ENCODE data around the gene ADRA2A.

Gene ADRA2A

GRCh38 chr10:111084366-111085255 is 7.8 kb downstream of the ADRA2A start:
- DNase-seq: no peak

DNA sequence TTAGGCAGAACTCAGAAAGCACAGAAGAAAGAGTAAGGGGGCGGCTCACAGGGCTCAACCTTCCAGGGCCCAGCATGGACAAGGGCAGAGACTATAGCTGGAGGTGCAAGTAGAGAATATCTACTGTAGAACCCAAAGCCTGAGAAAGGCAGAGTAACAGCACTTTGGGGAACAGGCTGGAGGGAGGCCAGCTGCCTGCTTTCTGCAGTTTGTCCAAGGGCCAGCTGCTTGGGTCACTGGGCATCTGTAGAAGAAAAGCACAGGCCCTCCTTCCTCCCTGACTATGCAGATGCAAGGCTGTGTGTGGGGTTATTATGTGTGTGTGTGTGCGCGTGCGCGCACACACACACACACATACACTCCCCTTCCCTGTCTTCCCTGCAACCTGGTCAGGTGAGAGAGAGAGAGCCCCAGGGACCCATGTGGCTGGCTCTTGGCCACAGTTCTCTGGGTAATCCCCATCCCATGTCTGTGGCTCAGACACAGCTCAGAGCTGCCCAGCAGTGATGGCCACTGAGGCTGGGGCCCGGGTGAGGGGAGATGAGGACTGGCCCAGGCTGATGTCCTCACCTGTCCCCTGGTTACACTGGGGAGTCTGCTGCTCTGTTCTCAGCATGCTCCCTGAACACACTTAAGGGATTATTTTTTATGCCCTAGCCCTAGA is 9.0 kb downstream of the ADRA2A start:
- no peak for DNase-seq

DNA sequence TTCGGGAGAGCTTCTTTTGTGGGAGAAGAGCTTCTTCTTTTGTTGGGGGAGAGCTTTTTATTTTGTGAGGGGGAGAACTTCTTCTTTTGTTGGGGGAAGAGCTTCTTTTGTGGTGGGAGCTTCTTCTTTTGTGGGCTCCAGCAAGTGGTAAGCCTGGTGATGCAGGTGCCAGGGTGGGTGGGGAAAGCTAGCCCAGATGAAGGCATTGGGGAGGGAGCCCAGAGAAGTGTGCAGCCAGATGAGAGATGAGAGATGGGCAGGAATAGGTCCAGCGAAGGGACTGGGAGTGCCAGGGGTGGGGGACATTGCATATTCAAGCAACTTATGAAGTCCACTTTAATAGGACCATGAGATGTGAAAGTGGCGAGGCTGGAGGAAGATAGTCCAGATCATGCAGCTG is 9.7 kb downstream of the ADRA2A start:
- no peak for DNase-seq

GRCh38 chr10:111087331-111087756 is 10.5 kb downstream of the ADRA2A start:
- no peak for DNase-seq

DNA sequence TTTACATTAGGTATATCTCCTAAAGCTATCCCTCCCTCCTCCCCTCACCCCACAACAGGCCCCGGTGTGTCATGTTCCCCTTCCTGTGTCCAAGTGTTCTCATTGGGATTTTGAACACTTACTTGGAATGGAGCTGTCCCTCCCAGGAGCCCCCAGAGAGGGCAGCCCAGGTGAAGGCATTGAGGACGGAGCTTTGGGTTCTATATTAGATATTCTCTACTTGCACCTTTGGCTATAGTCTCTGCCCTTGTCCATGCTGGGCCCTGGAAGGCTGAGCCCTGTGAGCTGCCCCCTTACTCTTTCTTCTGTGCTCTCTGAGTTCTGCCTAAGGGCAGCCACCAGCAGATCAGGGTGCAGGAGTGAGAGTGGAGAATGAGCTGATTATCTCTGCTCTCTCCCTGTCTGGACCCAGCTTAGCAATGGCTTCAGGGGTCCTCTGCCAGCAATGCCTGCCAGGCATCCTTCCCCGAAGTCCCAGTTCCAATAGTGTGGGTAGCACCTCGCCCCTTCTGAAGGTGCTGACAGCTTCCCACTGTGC is 11.2 kb downstream of the ADRA2A start:
- no peak for DNase-seq

- no peak for DNase-seq
Observed at GRCh38 chr10:111089293-111089692, 12.5 kb downstream of the ADRA2A start.

DNA sequence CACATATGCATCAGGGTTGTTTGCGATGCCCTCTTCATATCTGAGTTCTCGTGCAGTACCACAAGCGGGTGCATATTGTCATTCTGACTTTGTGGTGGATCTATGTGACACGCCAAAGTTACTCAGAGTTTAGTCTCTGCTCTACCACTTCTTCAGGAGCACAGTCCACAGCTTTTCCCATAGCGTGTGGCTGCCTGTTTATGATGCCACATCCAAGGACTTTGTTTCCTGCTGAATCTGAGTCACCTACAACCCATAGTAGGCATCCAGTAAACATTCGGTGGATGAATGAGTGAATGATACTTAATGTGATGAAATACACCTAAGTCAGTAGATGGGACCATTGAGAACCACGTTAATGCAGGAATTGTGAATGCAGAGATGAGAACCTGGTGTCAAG is 15.0 kb downstream of the ADRA2A start:
- no peak for DNase-seq

GRCh38 chr10:111093741-111094380 is 17.0 kb downstream of the ADRA2A start:
- DNase-seq: no peak

GRCh38 chr10:111098679-111099437 is 22.0 kb downstream of the ADRA2A start:
- no peak for DNase-seq

GRCh38 chr10:111100198-111100597 is 23.4 kb downstream of the ADRA2A start:
- DNase-seq: no peak

- DNase-seq: no peak
Observed at GRCh38 chr10:111101796-111102195, 25.0 kb downstream of the ADRA2A start.

- no peak for DNase-seq
Observed at GRCh38 chr10:111102359-111102837, 25.6 kb downstream of the ADRA2A start.

DNA sequence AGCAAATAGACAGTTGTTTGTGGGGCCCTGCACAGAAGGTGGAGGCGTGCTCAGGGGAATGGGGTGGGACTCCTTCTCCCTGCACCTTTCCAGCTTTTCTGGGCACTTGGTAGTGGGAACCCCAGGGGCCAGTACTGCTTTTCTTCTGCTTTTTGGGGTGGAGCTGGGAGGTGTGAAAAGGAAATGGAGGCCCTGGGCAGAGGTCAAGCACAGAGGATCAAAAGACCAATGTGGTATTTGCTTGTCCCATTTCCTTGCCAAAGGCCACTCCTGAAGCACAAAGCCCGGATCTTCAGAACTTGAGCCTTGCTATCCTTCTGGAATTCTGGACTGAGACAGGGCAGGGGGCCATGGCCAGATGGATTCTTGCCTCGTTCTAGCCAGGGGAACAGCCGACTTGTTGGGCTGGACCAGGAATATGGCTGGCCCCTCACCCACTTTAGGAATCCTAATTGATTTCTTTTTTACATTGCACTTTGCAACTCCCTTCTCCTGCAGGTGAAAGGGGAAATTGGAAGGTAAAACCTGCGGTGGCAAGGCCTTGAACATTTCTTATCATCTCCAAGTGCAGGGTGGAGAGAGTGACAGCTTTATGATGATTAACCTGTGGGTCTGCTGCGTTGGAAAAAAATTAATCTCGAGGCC is 26.5 kb downstream of the ADRA2A start:
- no peak for DNase-seq

DNA sequence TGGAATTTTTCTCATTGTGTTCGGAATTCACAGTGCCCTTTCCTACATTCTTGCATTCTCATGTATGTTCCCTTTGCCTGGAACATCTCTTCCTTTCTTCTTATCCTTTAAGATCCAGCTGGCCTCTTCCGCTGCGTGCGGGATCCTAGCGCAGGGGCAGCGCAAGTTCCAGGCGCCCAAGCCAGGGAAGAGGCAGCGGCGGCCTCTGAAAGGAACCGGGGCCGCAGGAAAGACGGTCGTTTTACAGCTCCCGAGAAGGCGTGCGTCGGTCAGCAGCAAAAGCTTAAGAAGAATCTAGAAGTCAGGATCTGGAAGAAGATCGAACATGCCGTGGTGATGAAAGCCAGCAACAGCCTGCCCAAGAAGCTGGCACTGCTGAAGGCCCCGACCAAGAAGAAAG is 28.0 kb downstream of the ADRA2A start:
- DNase-seq: no peak

- DNase-seq: no peak
Observed at GRCh38 chr10:111106081-111106480, 29.3 kb downstream of the ADRA2A start.

DNA sequence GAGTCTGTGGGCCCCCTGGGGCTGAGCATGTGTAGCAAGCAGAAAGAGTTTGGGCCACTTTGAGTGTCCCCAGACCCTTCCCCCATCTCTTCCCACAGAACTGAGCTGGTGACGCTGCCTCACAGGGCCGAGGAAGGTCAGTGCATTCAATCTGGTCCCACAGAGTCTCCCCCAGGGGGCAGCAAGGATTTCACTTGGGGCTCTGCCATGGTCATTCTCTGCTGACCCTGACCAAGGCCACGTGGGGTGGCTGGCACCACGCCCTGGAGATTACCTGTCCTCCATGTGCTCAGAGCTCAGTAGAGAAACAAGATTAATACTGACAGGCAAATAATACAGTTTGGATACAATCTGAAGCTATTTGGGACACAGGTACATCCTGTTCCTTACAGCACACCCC is 30.2 kb downstream of the ADRA2A start:
- no peak for DNase-seq

GRCh38 chr10:111107846-111108245 is 31.0 kb downstream of the ADRA2A start:
- DNase-seq: no peak

- DNase-seq: no peak
Observed at GRCh38 chr10:111108441-111108840, 31.6 kb downstream of the ADRA2A start.

DNA sequence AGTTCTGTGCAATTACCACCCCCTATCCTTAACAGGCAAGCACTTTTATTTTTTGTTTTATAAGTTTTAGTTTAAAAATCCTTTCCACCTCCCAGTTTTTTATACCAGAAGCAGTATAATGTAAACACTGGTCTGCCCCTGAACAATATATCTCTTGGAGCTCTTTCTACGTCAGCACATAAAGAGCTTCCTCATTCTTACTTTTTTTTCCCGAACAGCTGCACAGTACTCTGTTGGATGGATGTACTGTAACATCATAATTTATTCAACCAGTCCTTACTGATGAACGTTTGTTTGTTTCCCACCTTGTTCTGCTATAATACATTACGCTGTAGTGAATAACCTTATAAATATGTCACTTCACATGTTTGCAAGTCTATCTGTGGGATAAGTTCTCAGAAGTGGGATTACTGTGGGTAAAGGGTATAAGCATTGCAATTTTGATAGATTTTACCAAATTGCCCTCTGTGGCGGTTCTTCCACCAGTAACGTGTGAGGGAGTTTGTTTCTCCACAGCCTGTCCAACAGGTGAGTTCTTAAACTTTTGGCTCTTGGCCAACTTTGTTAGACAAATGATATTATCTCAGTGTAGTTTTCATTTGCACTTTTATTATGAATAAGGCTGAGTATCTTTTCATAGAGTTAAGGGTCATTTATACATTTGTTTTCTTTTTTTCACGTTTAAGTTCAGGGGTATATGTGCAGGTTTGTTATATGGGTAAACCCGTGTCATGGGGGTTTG is 32.8 kb downstream of the ADRA2A start:
- DNase-seq: no peak

- DNase-seq: no peak
Observed at GRCh38 chr10:111110771-111111170, 33.9 kb downstream of the ADRA2A start.

DNA sequence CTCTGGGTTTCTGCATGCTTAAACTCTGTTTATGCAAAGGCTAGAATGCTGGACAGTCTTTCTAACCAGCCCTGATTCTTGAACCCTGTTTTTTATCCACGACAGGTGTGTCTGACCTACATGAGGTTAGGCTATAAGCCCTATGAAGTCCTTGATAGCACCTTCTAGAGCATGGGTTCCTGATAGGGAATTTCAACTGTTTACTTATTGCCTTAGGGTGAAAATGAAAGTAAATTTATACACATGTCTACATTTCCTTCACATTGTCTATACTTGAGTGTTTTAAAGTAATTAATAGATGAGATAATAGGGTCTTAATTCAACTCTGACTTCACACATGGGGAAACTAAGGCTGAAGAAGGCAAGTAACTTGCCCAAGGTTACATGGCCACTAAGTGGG is 35.5 kb downstream of the ADRA2A start:
- DNase-seq: no peak
